ENCODE data around the gene FAAP100. TPM values are rescaled to one million over a fixed set of nuclear protein-coding genes. Genes with fewer than 3 reads are reported as not detected.

Gene FAAP100
- total RNA-seq, 4 donors from 2014 or later = 9.2 to 27.7 (median 11.9) TPM

GRCh38 chr17:81574643-81574956 lies 22.4 kb upstream of the FAAP100 start:
- TF ChIP-seq CTCF (IDR thresholded peaks at IDR 0.05; ENCODE audit: low read depth) = no peak

GRCh38 chr17:81573794-81574642 lies 21.9 kb upstream of the FAAP100 start:
- TF ChIP-seq CTCF (IDR thresholded peaks at IDR 0.05; ENCODE audit: low read depth) = no peak

GRCh38 chr17:81572563-81573168 lies 20.5 kb upstream of the FAAP100 start:
- no peak for TF ChIP-seq CTCF (IDR thresholded peaks at IDR 0.05; ENCODE audit: low read depth)

- no peak for TF ChIP-seq CTCF (IDR thresholded peaks at IDR 0.05; ENCODE audit: low read depth)
These were observed 18.8 kb upstream of the FAAP100 start for GRCh38 chr17:81570964-81571363.

GRCh38 chr17:81569986-81570514 lies 17.9 kb upstream of the FAAP100 start:
- no peak for TF ChIP-seq CTCF (IDR thresholded peaks at IDR 0.05; ENCODE audit: low read depth)

- TF ChIP-seq CTCF (IDR thresholded peaks at IDR 0.05; ENCODE audit: low read depth) = no peak
These were observed 16.3 kb upstream of the FAAP100 start for GRCh38 chr17:81568416-81568815.

GRCh38 chr17:81567191-81567590 lies 15.0 kb upstream of the FAAP100 start:
- no peak for TF ChIP-seq CTCF (IDR thresholded peaks at IDR 0.05; ENCODE audit: low read depth)
